ENCODE measurements around the gene PIK3CA. TPM values are rescaled to one million over a fixed set of nuclear protein-coding genes. Genes with fewer than 3 reads are reported as not detected.
"Not testable (repeated sequence)": the region's sequence is repeated elsewhere in the genome, so short reads cannot be mapped to it uniquely, and the experiment has no call there.

Gene PIK3CA
- polyA plus RNA-seq: 19.9 TPM
- long read RNA-seq, donor 1, partial matches to known transcripts: 11 of 11 reads
- long read RNA-seq, donor 1, other reads (novel, unspliced or antisense): 0 of 11 reads
- long read RNA-seq, donor 2, full-length matches to known transcripts: 2 of 2 reads
- long read RNA-seq, donor 2, partial matches to known transcripts: 0 of 2 reads
- long read RNA-seq, donor 2, other reads (novel, unspliced or antisense): 0 of 2 reads
- long read RNA-seq, donor 3: 0 reads
- long read RNA-seq, donor 4: 0 reads
- long read RNA-seq, donor 5: 0 reads
- long read RNA-seq, donor 6, full-length matches to known transcripts: 1 of 1 reads
- long read RNA-seq, donor 6, partial matches to known transcripts: 0 of 1 reads
- long read RNA-seq, donor 6, other reads (novel, unspliced or antisense): 0 of 1 reads
- long read RNA-seq, donor 7, full-length matches to known transcripts: 2 of 2 reads
- long read RNA-seq, donor 7, partial matches to known transcripts: 0 of 2 reads
- long read RNA-seq, donor 7, other reads (novel, unspliced or antisense): 0 of 2 reads
- long read RNA-seq, donor 8, full-length matches to known transcripts: 1 of 1 reads
- long read RNA-seq, donor 8, partial matches to known transcripts: 0 of 1 reads
- long read RNA-seq, donor 8, other reads (novel, unspliced or antisense): 0 of 1 reads
- long read RNA-seq, donor 9, full-length matches to known transcripts: 2 of 2 reads
- long read RNA-seq, donor 9, partial matches to known transcripts: 0 of 2 reads
- long read RNA-seq, donor 9, other reads (novel, unspliced or antisense): 0 of 2 reads
- long read RNA-seq, donor 10, full-length matches to known transcripts: 6 of 6 reads
- long read RNA-seq, donor 10, partial matches to known transcripts: 0 of 6 reads
- long read RNA-seq, donor 10, other reads (novel, unspliced or antisense): 0 of 6 reads
- long read RNA-seq, donor 11, full-length matches to known transcripts: 2 of 2 reads
- long read RNA-seq, donor 11, partial matches to known transcripts: 0 of 2 reads
- long read RNA-seq, donor 11, other reads (novel, unspliced or antisense): 0 of 2 reads

DNA sequence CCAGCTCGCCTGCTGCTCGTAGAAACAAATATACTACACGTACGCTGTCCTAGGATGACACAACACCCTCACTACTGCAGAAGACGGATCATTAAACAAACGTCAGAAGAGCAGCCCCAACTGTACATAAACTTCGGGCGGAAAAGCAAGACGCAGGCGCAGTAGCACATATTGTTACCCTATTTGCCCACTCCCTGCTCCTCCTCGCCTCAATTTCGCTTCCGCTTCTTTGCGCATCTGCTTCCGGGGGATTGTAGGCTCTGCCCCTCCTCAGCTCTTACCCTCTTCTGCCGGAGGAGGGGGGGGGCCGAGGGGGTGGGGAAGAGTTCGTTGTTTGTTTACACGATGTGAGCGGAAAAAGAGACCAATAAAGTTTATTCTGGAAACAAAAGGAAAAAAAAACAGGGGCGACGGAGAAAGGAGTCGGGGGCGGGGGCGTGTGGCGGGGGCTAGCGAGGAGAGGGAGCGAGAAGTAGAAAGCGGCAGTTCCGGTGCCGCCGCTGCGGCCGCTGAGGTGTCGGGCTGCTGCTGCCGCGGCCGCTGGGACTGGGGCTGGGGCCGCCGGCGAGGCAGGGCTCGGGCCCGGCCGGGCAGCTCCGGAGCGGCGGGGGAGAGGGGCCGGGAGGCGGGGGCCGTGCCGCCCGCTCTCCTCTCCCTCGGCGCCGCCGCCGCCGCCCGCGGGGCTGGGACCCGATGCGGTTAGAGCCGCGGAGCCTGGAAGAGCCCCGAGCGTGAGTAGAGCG is at the start of gene PIK3CA:
TSS of gene PIK3CA (plus strand) at position 485 of the 743 bp plus-strand sequence. CDS start 50,469 bp downstream, outside the sequence.
- Histone ChIP-seq H3K9me3 (ENCODE audit: control insufficient read depth, low read depth, low read length) (no peaks in the 10 kb centered on the region), H3K36me3 (ENCODE audit: control insufficient read depth, insufficient read depth, low read length) (no peaks in the 10 kb centered on the region), H3K4me3 (ENCODE audit: low read length) (peak within 1 kb of the TSS; percentile 75), H3K27me3 (ENCODE audit: control insufficient read depth, insufficient read depth, low read length) (peaks cover 4% of the 10 kb centered on the region), H3K27ac (ENCODE audit: low read length) (peak within 1 kb of the TSS; percentile 97), H3K4me1 (ENCODE audit: control insufficient read depth, insufficient read depth, low read length) (no peaks in the 10 kb centered on the region)
- peak; percentile 98 to 99 for DNase-seq
- WGBS (ENCODE audit: insufficient coverage, low lambda C conversion rate): no CpG with 5 or more reads among the region's 67 CpGs

DNA sequence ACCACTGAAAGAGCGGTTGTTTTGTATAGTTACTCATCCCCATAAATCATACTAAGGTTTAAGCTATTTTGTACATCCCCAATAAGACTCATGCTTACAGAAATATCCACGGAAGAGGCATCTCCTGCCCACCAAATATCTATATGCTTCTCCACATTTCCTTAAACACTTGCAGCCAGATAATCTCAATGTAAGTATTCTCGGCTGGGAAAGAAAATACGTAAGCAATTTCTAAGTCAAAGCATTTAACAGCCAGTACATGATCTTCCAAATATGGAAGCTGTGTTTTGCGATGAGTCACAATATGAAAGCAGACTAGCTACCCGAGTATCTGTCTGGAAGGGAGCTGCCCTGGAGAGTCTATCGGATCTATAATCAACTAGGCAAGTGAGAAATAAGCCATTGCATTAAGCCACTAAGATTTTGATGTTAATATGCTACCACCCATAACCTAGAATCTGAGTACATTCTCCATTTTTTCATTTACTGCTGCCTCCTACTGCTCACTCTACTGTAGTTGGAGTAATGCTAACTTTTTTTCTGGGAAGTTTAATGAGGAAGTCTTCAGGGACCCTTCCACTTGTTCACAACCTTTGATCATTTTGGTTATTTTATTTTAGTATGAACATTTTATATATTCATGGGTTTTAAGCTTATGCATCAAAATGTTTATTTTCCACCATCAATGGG is 49.6 kb upstream of the PIK3CA start:
- DNase-seq: no peak
- Histone ChIP-seq H3K36me3 (ENCODE audit: control insufficient read depth, insufficient read depth, low read length) (no peaks in the 10 kb centered on the region), H3K27me3 (ENCODE audit: control insufficient read depth, insufficient read depth, low read length) (no peaks in the 10 kb centered on the region), H3K4me1 (ENCODE audit: control insufficient read depth, insufficient read depth, low read length) (no peaks in the 10 kb centered on the region), H3K4me3 (ENCODE audit: low read length) (no peak overlapping the region), H3K9me3 (ENCODE audit: control insufficient read depth, low read depth, low read length) (no peaks in the 10 kb centered on the region), H3K27ac (ENCODE audit: low read length) (no peak overlapping the region)
- WGBS (ENCODE audit: insufficient coverage, low lambda C conversion rate): no CpG with 5 or more reads among the region's 7 CpGs

DNA sequence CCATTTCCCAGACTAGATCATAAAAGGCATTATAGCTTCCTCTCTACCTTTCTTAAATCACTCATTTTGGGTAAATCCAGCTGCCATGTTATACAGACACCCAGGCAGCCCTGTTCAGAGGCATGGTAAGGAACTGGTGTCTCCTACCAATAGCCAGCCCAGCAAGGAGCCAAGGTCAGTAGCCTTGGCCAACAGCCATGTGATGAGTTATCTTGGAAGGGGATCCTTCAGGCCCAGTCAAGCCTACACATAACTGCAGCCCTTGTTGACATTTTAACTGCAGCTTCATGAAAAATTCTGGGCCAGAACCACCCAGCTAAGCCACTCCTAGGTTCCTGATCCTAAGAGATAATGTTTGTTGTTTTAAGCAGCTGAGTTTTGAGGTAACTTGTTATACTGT is 47.5 kb upstream of the PIK3CA start:
- H3K27me3 ChIP-seq (ENCODE audit: control insufficient read depth, insufficient read depth, low read length): no peaks in the 10 kb centered on the region

DNA sequence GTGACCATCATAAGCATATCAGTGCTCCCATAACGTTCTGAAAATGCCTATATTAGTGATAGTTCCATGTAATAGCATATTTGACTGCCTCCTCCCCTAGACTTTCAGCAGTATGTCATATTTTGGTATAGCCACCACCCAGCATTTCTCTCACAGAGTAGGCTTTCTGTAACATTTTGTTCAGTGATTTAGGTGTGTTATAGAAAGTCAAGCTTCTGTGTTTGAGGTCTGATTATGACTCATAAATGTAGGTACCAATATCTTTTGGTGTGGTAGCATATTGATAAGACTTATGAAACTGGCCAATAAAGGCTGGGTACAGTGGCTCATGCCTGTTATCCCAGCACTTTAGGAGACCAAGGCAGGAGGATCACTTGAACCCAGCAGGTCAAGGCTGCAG is 42.3 kb upstream of the PIK3CA start:
- no peaks in the 10 kb centered on the region for H3K27me3 ChIP-seq (ENCODE audit: control insufficient read depth, insufficient read depth, low read length)
- DNase-seq: no peak
- H3K27ac ChIP-seq (ENCODE audit: low read length): no peak overlapping the region
- no peaks in the 10 kb centered on the region for H3K36me3 ChIP-seq (ENCODE audit: control insufficient read depth, insufficient read depth, low read length)
- whole genome bisulfite sequencing (ENCODE audit: insufficient coverage, low lambda C conversion rate): 20% methylated on average over 1 of the region's 1 CpG
- no peaks in the 10 kb centered on the region for H3K9me3 ChIP-seq (ENCODE audit: control insufficient read depth, low read depth, low read length)
- no peaks in the 10 kb centered on the region for H3K4me1 ChIP-seq (ENCODE audit: control insufficient read depth, insufficient read depth, low read length)
- H3K4me3 ChIP-seq (ENCODE audit: low read length): no peak overlapping the region

More for the DNA sequence above, 47.5 kb upstream of the PIK3CA start:
- Histone ChIP-seq H3K27ac (ENCODE audit: low read length) (no peak overlapping the region), H3K4me3 (ENCODE audit: low read length) (no peak overlapping the region), H3K4me1 (ENCODE audit: control insufficient read depth, insufficient read depth, low read length) (no peaks in the 10 kb centered on the region), H3K36me3 (ENCODE audit: control insufficient read depth, insufficient read depth, low read length) (no peaks in the 10 kb centered on the region), H3K9me3 (ENCODE audit: control insufficient read depth, low read depth, low read length) (no peaks in the 10 kb centered on the region)
- no peak for DNase-seq

DNA sequence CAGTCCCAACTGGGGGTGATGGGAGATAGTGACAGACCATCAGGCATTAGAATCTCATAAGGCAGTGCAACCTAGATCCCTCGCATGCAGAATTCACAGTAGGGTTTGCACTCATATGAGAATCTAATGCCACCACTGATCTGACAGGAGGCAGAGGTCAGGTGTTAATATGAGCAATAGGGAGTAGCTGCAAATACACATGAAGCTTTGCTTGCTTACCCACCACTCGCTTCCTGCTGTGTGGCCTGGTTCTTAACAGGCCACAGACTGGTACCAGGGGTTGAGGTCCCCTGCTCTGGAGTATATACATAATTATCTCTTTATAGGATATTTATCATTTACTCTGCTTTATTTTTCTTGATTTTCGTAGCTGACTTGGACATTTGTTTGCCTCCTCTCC is 40.5 kb upstream of the PIK3CA start:
- Histone ChIP-seq H3K9me3 (ENCODE audit: control insufficient read depth, low read depth, low read length) (no peaks in the 10 kb centered on the region), H3K27ac (ENCODE audit: low read length) (no peak overlapping the region), H3K27me3 (ENCODE audit: control insufficient read depth, insufficient read depth, low read length) (no peaks in the 10 kb centered on the region), H3K36me3 (ENCODE audit: control insufficient read depth, insufficient read depth, low read length) (no peaks in the 10 kb centered on the region), H3K4me3 (ENCODE audit: low read length) (no peak overlapping the region), H3K4me1 (ENCODE audit: control insufficient read depth, insufficient read depth, low read length) (no peaks in the 10 kb centered on the region)
- no peak for DNase-seq
- 100% methylated on average over 1 of the region's 3 CpGs for WGBS (ENCODE audit: insufficient coverage, low lambda C conversion rate)

DNA sequence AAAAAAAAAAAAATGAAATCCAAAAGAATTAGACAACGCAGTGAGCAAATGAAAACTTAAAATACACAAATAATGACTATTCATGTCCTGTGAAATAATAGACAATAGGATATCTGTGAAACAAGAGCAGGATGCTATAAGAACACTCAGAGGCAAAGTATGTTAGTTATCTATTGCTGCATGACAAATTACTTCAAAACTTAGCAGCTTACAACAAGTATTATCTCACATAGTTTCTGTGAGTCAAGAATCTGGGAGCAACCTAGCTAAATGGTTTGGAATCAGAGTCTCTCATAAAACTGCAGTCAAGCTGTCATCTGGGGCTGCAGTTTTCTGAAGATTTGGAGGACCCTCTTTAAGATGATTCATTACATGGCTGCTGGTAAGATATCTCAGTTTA is 40.1 kb upstream of the PIK3CA start:
- H3K9me3 ChIP-seq (ENCODE audit: control insufficient read depth, low read depth, low read length): no peaks in the 10 kb centered on the region
- H3K27ac ChIP-seq (ENCODE audit: low read length): no peak overlapping the region
- H3K36me3 ChIP-seq (ENCODE audit: control insufficient read depth, insufficient read depth, low read length): no peaks in the 10 kb centered on the region
- no peak overlapping the region for H3K4me3 ChIP-seq (ENCODE audit: low read length)
- no peaks in the 10 kb centered on the region for H3K4me1 ChIP-seq (ENCODE audit: control insufficient read depth, insufficient read depth, low read length)
- no peak for DNase-seq
- 100% methylated on average over 1 of the region's 1 CpG for WGBS (ENCODE audit: insufficient coverage, low lambda C conversion rate)
- no peaks in the 10 kb centered on the region for H3K27me3 ChIP-seq (ENCODE audit: control insufficient read depth, insufficient read depth, low read length)

DNA sequence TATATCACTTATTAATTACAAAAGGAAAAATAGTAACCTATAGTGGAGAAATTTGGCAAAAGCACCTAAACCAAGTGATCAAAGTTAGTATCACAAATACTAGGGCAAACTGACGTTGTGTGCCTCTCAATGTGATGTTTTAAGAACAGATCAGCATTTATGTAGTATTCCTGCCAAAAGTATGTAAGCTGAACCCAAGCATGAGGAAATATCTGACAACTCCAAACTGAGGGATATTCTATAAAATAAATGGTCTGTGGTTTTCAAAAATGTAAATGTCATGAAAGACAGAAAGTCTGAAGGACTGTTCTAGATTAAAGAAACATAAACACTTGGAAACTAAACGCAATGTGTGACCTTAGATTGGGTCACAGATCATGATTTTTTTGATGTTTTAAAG is 34.3 kb upstream of the PIK3CA start:
- Histone ChIP-seq H3K27ac (ENCODE audit: low read length) (no peak overlapping the region), H3K36me3 (ENCODE audit: control insufficient read depth, insufficient read depth, low read length) (no peaks in the 10 kb centered on the region), H3K9me3 (ENCODE audit: control insufficient read depth, low read depth, low read length) (no peaks in the 10 kb centered on the region), H3K4me1 (ENCODE audit: control insufficient read depth, insufficient read depth, low read length) (no peaks in the 10 kb centered on the region), H3K4me3 (ENCODE audit: low read length) (no peak overlapping the region), H3K27me3 (ENCODE audit: control insufficient read depth, insufficient read depth, low read length) (no peaks in the 10 kb centered on the region)
- no peak for DNase-seq
- 70% methylated on average over 1 of the region's 2 CpGs for WGBS (ENCODE audit: insufficient coverage, low lambda C conversion rate)

DNA sequence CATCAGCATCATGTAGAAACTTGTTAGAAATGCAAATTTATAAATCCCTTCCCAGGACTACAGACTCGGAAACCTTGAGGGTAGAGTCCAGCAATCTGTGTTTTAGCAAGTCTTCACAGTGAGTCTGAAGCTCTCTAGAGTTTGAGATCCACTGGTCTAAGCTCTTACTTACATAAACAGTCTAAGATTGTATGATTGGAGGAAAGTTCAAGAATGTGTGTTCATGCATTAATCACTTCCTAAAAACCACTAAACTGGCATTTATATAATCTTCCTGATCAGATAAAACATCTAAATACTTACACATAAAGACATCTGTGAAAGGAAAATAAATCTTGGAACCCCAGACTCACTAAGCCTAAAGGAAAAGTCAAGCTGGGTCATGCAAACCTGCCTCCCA is 32.7 kb upstream of the PIK3CA start:
- not testable (repeated sequence) for H3K9me3 ChIP-seq (ENCODE audit: control insufficient read depth, low read depth, low read length); DNase-seq; H3K4me1 ChIP-seq (ENCODE audit: control insufficient read depth, insufficient read depth, low read length); H3K27me3 ChIP-seq (ENCODE audit: control insufficient read depth, insufficient read depth, low read length); H3K27ac ChIP-seq (ENCODE audit: low read length); H3K36me3 ChIP-seq (ENCODE audit: control insufficient read depth, insufficient read depth, low read length); H3K4me3 ChIP-seq (ENCODE audit: low read length)
- no CpG with 5 or more reads among the region's 1 CpG for WGBS (ENCODE audit: insufficient coverage, low lambda C conversion rate)

DNA sequence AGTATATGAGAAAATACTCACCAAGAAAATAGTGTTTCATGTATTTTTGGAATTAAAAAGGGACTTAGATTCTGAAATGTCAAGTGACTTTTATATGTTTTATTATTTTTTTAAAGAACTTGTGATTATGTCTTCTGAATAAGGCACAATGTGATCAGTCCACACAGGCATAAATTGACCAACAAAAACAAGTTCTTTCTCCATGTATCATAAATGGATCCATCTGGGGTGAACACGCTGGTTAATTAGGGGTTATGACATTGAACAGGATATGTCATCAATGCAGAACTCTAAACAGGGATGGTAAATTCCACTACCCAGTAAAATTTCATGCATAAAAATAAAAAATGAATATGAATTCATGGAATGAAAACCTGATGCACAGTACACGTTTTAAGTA is 31.3 kb upstream of the PIK3CA start:
- H3K27me3 ChIP-seq (ENCODE audit: control insufficient read depth, insufficient read depth, low read length): no peaks in the 10 kb centered on the region
- H3K4me3 ChIP-seq (ENCODE audit: low read length): no peak overlapping the region
- DNase-seq: no peak
- H3K4me1 ChIP-seq (ENCODE audit: control insufficient read depth, insufficient read depth, low read length): no peaks in the 10 kb centered on the region
- no peak overlapping the region for H3K27ac ChIP-seq (ENCODE audit: low read length)
- no peaks in the 10 kb centered on the region for H3K36me3 ChIP-seq (ENCODE audit: control insufficient read depth, insufficient read depth, low read length)
- WGBS (ENCODE audit: insufficient coverage, low lambda C conversion rate): 63% methylated on average over 1 of the region's 2 CpGs
- H3K9me3 ChIP-seq (ENCODE audit: control insufficient read depth, low read depth, low read length): no peaks in the 10 kb centered on the region
